ENCODE results near the gene USP49.

Gene USP49

DNA sequence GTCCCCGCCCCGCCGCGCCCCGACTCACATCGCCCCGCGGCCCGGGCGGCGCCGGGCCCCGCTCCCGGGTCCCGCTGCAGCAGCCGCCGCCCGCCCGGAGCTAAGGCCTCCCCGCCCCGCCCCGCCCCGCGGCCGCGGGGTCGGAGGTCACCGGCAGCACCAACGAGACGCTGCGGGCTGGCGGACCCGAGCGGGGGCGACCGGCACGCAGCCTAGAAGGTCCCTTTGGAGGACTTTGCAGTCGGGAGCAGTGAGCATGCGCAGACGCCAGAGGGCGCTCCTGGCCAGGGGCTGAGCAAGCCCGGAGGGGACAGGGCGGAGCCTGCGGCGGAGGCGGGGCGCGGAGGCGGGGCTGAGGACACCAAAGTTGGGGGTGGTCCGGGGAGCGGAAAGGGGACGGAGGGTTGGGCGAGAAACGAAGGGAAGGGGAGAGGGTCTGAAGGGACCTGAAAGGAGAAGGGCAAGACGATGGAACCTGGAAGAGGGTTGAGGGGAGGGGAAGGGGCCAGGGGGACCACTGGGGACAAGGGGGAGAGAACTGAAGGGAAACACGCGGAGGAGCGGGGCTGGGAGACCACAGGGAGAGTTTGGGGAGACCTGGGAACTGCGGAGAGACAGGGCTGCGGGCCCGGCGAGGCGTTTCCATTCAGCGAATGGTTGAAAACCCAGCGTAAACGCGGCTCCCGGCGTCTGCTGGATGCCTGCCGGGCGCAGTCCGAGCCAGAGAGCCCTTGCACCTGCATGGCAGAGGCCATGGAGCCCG, 115.2 kb downstream of the USP49 start, which contains the start of gene FRS3:
Gene FRS3 (minus strand): TSS at position 113 of the 763 bp plus-strand sequence. CDS start 2,913 bp downstream, outside the sequence.
- peak within 1 kb of the TSS; percentile 70 for H3K4me3 ChIP-seq (ENCODE audit: low read length)
- TF ChIP-seq, protein P1, sequence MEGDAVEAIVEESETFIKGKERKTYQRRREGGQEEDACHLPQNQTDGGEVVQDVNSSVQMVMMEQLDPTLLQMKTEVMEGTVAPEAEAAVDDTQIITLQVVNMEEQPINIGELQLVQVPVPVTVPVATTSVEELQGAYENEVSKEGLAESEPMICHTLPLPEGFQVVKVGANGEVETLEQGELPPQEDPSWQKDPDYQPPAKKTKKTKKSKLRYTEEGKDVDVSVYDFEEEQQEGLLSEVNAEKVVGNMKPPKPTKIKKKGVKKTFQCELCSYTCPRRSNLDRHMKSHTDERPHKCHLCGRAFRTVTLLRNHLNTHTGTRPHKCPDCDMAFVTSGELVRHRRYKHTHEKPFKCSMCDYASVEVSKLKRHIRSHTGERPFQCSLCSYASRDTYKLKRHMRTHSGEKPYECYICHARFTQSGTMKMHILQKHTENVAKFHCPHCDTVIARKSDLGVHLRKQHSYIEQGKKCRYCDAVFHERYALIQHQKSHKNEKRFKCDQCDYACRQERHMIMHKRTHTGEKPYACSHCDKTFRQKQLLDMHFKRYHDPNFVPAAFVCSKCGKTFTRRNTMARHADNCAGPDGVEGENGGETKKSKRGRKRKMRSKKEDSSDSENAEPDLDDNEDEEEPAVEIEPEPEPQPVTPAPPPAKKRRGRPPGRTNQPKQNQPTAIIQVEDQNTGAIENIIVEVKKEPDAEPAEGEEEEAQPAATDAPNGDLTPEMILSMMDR (conservative IDR thresholded peaks at IDR 0.05; ENCODE audit: low read depth, low read length), result peak; percentile 96
- DNase-seq (ENCODE audit: low read depth), result peak; percentile 65

DNA sequence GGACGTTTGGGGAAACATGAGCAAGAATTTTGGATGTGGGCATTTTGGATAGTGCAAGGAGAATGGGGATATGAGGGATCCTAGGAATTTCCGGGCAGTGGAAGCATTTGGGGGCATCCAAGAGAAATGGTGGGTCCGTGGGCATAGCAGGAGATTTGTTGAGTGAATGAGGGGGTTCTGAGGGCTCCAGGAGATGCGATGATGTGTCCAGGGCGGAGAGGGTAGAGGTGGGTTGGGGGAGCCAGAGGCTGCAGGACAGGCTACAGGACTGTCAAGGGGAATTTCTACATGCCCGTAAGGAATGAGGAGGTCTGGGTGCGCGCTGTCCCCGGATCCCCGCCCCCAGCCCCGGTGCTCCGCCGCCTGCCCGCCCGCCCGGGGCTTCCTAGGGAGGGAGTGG, 115.8 kb downstream of the USP49 start:
- TF ChIP-seq, protein P1 (conservative IDR thresholded peaks at IDR 0.05; ENCODE audit: low read depth, low read length), result no peak
- DNase-seq (ENCODE audit: low read depth), result no peak
- H3K4me3 ChIP-seq (ENCODE audit: low read length), result peak overlapping the region; percentile 67

GRCh38 chr6:41778895-41779294, 116.3 kb downstream of the USP49 start:
- no peak for DNase-seq (ENCODE audit: low read depth)
- TF ChIP-seq, protein P1 (conservative IDR thresholded peaks at IDR 0.05; ENCODE audit: low read depth, low read length), result no peak
- H3K4me3 ChIP-seq (ENCODE audit: low read length), result peak overlapping the region; percentile 67

DNA sequence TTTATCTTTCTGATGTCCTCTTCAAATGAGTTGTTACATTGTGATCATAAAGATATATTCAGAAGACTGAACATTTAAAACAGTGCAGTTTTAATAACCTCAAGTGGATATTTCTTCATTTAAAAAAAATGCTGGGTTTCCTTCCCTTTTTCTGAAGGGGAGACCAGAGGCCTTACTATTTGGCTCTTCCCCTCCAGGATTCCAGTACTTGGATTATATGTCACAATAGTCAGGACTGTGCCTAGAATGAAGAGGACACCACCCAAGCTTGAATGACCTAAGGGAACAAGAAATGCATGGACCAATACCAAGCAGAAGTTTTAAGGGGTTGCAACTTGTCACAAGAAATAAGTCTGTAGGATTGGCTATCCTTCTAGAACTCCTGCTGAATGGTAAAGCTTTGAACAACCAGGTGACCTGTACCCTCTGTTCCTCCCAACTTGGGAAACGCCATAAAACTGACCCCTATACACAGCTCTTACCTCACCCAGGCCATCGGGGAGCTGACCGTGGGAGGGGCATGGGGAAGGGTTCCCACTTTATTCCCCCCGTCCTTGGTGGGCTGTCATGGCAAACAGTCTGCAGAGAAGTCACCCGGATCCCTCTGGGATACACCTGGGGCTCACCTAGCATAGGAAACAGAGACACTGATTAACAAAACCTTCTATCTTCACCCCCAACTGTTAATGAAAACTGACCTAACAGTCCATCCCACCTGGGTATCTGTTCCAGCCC, 117.5 kb downstream of the USP49 start:
- no peak overlapping the region for H3K4me3 ChIP-seq (ENCODE audit: low read length)
- TF ChIP-seq, protein P1 (conservative IDR thresholded peaks at IDR 0.05; ENCODE audit: low read depth, low read length), result no peak
- DNase-seq (ENCODE audit: low read depth), result no peak

DNA sequence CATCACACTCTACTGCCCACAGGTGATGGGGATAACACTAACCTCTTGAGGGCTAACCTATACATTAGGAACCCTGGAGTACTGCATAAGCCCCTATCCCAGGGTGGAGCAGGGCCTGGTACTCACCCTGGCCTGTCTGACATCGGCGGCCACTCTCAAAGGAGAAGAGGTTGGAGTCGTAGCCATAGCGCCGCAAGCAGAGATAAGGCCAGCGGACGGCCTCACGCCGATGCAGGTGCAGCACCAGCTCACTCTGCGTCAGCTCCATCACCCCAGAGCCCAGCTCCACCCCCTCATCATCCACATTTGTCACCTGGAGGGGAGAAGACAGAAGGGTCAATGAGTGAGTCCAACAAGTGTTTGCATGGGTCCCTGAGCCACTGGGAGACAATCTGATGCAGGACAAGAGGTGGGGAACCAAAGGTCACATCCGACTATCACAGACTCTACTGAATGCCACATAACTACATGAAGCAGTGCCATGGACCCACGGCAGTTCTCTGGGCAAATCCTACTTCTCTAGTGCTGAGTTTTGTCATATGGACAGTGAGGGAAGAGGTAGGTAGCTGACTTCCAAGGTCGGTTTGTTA, 119.8 kb downstream of the USP49 start:
- TF ChIP-seq, protein P1 (conservative IDR thresholded peaks at IDR 0.05; ENCODE audit: low read depth, low read length), result no peak
- no peak for DNase-seq (ENCODE audit: low read depth)
- H3K4me3 ChIP-seq (ENCODE audit: low read length), result no peak overlapping the region

DNA sequence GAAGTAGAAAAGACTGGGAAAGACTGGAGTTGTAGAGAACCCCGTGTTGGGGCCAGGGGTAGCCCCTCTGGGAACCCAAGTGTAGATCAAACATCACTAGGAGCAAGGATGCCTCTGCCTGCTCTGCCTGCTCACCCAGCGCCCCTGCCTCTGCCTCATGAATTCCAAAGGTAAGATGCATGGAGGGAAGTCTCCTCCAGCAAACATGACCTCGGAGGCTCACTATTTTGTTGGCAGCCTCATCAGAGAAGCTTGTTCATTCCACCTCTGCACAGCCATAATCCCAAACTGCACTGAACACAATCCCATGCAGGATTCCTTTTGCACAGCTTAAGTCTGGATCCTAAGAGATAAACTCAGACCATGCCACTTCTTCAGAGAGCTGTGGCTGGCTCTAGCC, 120.3 kb downstream of the USP49 start:
- no peak overlapping the region for H3K4me3 ChIP-seq (ENCODE audit: low read length)
- TF ChIP-seq, protein P1 (conservative IDR thresholded peaks at IDR 0.05; ENCODE audit: low read depth, low read length), result no peak
- DNase-seq (ENCODE audit: low read depth), result no peak

All from retinal pigment epithelial cell (primary cell).